AML-193 (cell line): ENCODE results near the gene UFSP1.
A peak's percentile ranks its signal among the peaks of the same experiment; 100 is the strongest.
"Not testable (repeated sequence)": the region's sequence is repeated elsewhere in the genome, so short reads cannot be mapped to it uniquely, and the experiment has no call there.

Experiments
- DNase-seq, 2 experiments: peaks; one replicate each; lab custom pipeline; 2025; lab: John Stamatoyannopoulos, UW

UFSP1 gene

DNA sequence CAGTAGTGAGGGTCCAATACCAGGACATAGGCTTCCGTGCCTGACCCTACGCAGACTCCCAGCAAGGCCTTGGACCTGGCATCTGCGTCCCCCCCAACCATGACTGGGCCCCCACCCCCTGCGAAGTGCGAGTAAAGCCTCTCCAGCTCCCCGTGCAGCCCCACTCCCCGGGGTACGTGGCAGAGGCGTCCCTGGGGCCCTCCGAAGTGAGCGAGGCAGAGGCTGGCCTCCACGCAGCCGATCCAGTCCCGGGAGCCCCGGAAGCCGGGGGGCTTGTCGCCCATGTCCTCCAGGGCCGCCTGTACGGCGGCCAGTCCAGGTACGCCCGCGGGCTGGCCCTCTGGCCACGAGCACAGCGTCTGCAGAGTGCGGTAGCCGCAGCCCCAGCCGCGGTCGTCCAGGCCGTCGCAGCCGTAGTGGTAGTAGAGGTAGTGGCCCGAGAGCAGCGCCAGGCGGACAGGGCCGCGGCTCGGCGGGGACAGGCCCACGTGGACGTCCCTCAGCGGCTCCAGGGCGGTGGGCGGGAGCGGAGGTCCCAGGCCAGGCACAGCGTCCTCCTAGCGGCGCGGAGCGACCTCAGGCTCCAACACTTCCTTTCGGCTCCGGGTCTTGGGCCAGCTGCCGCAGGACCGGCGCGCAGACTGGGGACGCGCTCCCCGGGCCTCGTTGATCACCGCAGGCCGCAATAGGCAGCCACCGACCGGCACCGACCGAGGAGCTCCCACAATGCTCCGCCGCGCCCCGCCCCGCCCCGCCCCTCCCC, at the start of gene UFSP1:
TSS of gene UFSP1 (minus strand) at position 728 of the 763 bp plus-strand sequence. CDS start at position 284, 444 bp downstream.
- peak in 1 of 2 experiments; percentile 56 for DNase-seq

DNA sequence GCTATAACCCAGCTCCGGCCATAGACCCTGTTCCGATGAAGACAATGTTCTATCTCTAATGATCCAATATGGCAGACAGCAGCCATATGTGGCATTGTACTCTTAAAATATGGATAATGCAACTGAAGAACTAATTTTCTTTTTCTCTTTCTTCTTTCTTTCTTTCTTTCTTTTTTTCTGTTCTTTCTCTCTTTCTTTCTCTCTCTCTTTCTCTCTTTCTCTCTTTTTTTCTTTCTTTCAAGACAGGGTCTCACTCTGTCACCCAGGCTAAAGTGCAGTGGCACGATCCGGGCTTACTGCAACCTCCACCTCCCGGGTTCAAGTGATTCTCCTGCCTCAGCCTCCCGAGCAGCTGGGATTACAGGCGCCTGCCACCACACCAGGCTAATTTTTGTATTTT, 46.7 kb upstream of the UFSP1 start:
- not testable (repeated sequence) for DNase-seq

DNA sequence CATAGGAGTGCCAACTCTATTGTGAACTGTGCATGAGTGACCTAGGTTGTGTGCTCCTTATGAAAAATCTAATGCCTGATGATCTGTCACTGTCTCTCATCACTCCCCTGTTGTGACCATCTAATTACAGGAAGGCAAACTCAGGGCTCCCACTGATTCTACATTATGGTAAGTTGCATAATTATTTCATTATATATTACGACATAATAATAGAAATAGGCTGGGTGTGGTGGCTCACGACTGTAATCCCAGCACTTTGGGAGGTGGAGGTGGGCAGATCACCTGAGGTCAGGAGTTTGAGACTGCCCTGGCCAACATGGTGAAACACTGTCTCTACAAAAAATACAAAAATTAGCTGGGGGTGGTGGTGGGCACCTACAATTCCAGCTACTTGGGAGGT, 45.9 kb upstream of the UFSP1 start:
- not testable (repeated sequence) for DNase-seq

DNA sequence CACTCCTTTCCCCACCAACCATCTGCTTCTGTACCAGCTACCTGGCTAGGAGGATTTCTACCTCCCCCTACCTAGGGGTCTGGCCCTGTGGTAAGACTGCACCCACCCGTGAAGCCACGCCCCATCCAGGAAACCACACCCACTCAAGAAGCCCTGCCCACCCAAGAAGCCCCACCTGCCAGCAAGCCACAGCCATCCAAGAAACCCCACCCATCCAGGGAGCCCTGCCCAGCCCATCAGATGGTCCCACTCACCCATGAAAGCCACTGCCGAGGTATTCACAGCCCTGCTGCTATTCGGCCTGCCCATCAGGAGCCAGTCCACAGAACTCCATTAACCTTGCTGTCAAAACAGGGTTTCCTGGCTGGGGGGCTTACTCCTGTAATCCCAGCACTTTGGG, 44.2 kb upstream of the UFSP1 start:
- DNase-seq = no peak

DNA sequence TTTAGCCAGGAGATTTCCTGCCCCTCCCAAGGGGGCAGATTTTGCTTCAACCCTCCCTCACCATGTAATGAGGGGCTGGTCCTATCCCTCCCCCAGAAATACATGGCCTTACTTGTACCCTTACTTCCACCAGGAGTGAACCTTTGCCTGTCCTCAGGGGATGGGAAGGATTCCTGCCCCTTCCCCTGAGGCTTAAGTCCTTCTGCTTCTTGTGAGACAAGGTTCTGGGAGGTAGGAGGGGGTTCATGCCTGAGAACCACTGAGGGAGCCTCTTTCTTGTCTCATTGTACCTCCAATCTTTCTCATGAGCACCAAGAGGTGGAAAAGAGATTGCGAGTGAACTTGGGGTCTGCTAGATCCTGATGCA, 40.3 kb upstream of the UFSP1 start:
- DNase-seq = no peak

DNA sequence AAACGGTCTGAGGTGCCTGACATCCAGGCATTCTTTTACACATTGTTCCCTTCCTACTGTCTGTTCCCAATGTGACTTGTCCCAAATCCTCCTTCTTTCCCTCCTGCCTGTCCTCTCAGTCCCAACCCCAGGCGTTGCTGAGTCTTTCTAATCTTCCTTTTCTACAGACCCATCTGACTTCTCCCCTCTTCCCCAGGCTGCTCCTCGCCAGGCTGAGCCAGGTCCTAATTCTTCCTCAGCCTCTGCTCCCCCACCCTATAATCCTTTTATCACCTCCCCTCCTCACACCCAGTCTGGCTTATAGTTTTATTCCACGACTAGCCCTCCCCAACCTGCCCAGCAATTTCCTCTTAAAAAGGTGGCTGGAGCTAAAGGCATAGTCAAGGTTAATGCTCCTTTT, 34.1 kb upstream of the UFSP1 start:
- not testable (repeated sequence) for DNase-seq

DNA sequence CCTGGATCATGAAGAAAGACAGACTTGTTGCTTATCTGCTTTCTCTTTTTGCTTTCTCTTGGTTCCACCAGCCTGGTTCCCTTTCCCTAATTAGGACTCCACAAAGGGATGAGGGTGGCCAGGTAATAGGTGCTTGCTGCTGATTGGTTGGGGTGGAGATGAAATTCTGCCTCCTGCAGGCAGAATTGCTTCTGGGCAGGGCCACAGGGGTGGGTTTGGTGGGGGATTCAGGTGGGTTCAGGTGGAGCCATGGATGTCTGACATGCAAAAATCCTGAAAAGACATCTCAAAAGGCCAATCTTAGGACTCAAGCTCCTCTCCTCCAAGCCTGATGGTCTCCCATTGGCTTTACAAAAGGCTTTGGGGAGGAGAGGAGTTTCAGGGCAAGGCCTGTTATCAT, 31.5 kb upstream of the UFSP1 start:
- no peak for DNase-seq

DNA sequence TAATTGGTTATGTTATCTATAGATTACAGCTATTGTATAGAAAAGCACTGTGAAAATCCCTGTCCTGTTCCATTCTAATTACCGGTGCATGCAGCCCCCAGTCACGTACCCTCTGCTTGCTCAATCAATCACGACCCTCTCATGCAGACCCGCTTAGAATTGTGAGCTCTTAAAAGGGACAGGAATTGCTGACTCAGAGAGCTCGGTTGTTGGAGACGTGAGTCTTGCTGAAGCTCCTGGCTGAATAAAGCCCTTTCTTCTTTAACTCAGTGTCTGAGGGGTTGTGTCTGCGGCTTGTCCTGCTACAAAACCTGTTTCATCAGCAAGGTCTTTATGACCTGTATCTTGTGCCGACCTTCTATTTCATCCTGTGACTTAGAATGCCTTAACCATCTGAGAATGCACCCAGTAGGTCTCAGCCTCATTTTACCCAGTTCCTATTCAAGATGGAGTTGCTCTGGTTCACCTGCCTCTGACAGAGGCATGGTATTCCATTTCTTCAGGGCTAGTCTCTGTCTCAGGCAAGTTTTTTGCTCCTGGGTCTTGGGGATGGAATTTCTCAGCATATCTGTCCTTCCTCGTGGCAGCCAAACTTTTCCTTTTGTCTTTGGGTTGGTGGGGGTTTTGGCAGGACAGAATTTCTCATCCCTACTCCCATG, 30.4 kb upstream of the UFSP1 start:
- DNase-seq = not testable (repeated sequence)

DNA sequence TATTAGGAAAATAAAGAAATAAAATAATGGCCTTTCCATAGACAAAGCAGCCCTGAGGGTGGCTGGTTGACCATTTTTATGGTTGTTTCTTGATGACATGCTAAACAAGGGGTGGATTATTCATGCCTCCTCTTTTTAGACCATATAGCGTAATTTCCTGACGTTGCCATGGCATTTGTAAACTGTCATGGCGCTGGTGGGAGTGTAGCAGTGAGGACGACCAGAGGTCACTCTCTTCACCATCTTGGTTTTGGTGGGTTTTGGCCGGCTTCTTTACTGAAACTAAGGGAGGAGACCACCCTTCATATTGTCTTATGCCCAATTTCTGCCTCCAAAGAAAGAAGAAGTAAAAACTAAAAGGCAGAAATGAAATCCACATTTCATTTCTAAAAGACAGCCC, 29.8 kb upstream of the UFSP1 start:
- DNase-seq = not testable (repeated sequence)

DNA sequence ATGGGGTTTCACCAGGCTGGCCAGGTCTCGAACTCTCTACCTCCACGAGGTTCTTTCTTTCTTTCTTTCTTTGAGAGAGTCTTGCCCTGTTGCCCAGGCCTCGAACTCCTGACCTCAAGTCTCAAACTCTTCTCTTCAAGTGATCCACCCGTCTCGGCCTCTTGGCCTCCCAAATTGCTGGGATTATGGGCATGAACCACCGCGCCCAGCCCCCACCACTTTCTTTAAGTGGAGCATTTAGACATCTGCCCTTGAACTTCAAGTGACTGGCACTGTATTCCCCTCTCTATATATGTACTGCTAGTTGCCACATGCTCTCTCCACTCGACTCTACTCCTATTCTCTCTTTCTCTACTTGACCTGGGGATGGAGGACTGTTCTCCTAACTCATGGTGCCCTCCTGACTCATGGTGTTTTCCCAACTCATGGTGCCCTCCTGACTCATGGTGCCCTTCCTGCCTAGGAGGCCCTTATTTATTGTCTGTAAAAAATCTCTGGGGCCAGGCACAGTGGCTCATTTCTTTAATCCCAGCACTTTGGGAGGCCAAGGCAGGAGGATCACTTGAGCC, 25.4 kb upstream of the UFSP1 start:
- no peak for DNase-seq

DNA sequence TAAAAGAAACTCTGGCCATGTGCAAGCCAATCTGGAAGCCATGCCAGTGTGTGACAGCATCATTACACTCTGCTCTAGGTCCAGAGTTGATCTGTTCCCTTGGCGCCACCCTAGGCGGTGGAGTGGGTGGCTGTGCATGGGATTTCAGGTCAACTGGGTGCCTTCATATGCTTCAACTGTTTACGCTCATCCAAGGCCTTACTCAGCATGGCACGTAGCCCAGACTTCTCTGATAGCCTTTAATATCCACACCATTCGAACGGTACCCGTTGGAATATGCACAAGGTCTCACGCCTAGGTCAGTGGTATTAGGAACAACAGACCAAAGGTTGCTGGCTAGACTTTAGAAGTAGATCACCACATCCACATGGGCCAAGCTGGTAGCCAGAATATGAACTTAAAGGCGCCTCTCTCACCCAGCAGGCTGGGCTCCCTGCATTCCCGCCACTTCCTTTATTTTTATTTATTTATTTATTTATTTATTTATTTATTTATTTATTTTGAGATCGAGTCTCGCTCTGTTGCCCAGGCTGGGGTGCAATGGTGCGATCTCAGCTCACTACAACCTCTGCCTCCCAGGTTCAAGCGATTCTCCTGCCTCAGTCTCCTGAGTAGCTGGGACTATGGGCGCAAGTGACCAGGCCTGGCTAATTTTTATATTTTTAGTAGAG, 24.8 kb upstream of the UFSP1 start:
- DNase-seq = no peak

DNA sequence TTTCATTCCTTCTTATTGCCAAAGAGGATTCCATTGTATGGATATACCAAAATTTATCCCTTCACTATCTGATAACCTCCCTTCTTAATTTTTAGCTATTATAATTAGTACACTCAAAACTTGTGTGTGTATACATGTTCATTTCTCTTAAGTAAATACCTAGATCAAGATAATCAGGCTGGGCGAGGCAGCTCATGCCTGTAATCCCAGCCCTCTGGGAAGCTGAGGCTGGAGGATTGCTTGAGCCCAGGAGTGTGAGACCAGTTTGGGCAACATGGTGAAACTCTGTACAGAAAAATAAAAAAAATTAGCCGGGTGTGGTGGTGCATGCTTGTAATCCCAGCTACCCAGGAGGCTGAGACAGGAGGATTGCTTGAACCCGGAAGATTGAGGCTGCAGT, 22.0 kb upstream of the UFSP1 start:
- DNase-seq = no peak

DNA sequence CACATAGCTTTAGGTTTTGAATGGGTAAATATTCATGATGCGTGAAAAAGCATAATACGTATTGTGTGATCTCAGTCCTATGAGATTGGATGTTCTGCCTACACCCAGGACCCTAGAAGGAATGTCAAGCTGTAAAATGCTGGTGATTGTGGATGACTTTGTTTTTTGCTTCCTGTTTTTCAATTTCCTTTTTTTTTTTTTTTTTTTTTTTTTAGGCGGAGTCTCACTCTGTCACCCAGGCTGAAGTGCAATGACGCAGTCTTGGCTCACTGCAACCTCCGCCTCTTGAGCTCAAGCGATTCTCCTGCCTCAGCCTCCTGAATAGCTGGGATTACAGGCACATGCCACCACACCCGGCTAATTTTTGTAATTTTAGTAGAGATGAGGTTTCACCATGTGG, 20.9 kb upstream of the UFSP1 start:
- DNase-seq = peak; percentile 15 to 16

DNA sequence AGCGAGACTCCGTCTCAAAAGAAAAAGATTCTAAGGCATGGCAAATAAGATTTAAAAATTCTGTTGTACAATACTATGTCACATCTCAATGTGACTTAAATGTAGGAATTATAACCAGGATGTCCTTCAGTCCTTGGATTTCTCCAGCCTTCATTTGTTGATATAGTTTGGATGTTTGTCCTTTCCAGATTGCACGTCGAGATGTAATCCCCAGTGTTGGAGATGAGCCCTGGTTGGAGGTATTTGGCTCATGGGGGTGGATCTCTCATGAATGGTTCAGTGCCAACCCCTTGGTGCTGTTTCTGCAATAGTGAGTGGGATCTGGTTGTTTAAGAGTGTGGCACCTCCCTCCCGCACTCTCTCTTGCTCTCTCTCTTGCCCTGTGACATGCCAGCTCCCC, 19.0 kb upstream of the UFSP1 start:
- no peak for DNase-seq

DNA sequence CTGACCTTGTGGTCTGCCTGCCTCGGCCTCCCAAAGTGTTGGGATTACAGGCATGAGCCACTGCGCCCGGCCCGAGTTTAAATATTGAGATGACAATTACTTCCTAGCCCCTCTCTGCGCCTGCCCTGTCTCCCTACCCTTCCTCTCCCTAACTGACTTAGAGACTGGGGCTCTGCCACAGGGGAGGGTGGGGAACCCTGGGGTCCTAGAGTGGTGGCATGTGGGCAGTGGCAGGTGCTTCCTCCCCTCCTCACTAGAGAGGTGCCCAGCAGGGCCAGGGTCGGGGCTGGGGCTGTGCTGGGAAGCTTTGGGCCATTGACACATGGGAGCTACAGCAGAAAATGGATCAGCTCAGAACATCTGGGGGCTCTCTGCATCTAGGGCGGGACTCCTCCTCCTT, 13.1 kb upstream of the UFSP1 start:
- DNase-seq = no peak

DNA sequence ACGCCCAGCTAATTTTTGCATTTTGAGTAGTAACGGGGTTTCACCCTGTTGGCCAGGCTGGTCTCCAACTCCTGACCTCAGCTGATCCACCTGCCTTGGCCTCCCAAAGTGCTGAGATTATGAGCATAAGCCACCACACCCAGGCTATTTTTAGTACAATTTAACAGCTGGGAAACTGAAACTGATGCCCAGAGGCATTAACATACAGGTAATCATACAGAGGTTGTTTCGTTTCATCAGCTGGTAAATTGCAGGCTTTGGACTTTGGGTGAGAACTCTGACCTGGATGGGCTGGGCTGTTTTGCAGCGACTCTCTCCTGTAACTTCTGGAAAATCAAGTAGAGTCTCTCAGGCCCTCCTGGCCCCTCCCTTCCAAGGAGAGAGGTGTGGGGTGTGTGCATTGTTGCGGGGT, 12.4 kb upstream of the UFSP1 start:
- no peak for DNase-seq

DNA sequence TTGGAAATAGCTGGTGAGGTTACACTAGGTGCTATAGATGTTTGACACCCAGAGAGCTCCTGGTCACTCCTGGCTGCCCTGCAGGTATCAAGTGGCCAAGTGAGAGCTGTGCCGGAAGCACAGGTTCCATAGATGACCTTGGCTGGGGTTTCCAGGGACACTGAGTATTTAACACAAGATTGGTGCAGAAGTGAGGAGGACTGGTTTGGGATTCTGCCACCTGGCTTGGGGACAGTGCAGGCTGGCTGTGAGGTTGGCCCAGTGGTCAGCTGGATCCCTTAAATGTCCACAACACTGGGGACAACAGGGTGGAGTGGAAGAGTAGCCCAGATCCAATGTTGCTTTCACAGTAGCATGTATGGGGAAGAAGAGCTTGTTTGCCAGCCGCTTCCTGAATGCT, 11.5 kb upstream of the UFSP1 start:
- no peak for DNase-seq

DNA sequence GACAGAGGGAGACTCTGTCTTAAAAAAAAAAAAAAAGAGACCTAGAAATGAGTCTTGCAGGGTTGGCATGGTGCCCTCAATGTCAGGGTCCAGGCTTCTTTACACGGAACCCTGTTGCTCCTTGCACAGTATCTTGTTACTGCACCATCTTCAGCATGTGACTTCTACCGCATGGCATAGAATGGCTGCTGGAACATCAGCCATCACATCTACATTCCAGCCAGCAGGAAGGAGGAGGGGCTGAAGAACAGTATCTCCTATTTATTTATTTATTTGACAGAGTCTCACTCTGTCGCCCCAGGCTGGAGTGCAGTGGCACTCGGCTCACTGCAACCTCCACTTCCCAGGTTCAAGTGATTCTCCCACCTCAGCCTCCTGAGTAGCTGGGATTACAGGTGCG, 9.9 kb upstream of the UFSP1 start:
- DNase-seq = no peak

DNA sequence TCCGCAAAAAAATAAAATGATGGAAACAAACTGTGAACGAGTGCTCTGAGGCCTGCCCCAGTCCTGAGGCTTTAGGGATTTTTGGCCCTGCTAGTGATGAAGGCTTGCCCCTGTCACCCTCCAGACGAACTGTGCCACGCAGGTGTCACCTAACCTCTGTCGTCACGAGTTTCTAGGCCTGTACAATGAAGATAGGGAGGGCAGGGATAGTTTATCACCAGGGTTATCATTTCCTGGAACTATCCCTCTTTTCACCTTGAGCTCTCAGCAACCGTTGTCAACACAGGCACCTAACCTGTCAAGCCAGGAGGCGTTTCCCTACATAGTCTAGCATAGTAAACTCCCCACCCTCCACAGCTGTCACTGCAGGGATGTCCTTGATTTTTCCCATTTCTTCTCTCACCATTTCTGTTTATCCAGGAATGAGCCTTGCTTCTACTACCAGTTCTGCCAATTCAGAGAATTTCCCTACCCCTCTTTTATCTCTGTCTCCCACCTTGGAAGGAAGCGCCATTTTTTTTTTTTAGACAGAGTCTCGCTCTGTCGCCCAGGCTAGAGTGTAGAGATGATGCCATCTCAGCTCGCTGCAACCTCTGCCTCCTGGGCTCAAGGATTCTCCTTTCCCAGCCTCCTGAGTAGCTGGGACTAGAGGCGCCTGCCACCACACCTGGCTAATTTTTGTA, 8.4 kb upstream of the UFSP1 start:
- DNase-seq = no peak

DNA sequence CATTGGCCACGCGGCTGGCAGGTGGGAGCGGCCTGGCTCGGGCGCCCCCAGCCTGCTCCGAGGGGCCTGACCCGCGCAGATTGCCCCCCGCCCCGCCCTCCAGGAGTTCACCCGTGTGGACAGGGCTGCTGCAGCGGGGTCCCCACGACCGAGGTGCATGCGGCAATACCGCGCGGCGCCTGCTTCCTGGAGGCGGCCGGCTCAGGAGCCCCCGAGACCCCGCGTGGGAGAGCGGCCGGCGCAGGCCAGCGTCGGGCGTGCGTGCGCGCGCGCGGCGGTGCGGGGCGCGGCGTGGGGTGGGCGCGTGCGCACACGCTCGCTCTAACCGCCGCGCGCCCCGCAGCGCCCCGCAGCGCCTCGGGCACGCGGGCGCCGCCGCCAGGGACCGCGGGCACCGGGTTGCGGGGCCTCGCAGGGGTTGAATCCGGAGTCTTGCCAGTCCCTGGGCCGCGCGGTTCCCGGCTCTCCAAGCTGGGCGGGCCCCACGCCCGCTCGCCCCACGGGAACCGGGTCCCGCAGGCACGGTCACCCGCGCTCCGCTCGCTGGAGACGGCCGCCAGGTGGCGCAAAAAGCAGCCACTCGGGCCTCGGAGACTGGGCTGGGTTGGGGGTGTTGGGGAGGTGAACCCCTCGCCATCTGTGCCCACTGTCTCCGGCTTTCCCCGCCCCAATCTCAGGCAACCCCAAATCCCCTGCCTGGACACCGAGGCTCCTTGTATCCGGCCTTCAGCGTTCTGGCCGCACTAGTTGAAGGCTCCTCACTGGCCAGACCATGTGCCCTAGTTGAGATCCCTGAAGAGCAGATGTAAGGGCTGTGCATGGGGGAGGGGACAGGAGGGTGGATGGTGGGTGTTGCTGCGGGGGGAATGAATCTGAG, 7.5 kb upstream of the UFSP1 start:
- DNase-seq = no peak
